SK-N-SH treated with all-trans-retinoic acid at 6 μM for 48 hours (cell line): ENCODE results near the gene LSAMP.
A peak's percentile ranks its signal among the peaks of the same experiment; 100 is the strongest.

Experiments used
- ATAC-seq: fragments of 200-7000 bp; cut with Tn5 transposase; 3 replicates; pipeline ENCODE4 v1.9.1; 2020; ENCODE audit warnings: mild to moderate bottlenecking, moderate library complexity
- BACH2 ChIP-seq: fragments of 250-450 bp; sonication (Bioruptor Pico); IDR thresholded peaks from 2 replicates; pipeline ENCODE4 v1.9.0; 2021; ENCODE audit warnings: mild to moderate bottlenecking, borderline replicate concordance
- CREB5 ChIP-seq: fragments of 250-450 bp; sonication (Bioruptor Pico); IDR thresholded peaks from 2 replicates; pipeline ENCODE4 v1.5.1; 2020; ENCODE audit warnings: low read depth, mild to moderate bottlenecking, moderate library complexity
- CSDC2 ChIP-seq: fragments of 250-450 bp; sonication (Bioruptor Pico); IDR thresholded peaks from 2 replicates; pipeline ENCODE4 v1.5.0; 2020; ENCODE audit warnings: mild to moderate bottlenecking, moderate library complexity
- CSRNP3 ChIP-seq: fragments of 250-450 bp; sonication (Bioruptor Pico); IDR thresholded peaks from 2 replicates; pipeline ENCODE4 v1.5.1; 2021; ENCODE audit warnings: mild to moderate bottlenecking, moderate library complexity
- ESRRG ChIP-seq: fragments of 250-450 bp; sonication (Bioruptor Pico); IDR thresholded peaks from 2 replicates; pipeline ENCODE4 v1.6.1; 2021; ENCODE audit warnings: mild to moderate bottlenecking
- GLIS3 ChIP-seq: fragments of 250-450 bp; sonication (Bioruptor Pico); IDR thresholded peaks from 2 replicates; pipeline ENCODE4 v1.5.0; 2020; ENCODE audit warnings: mild to moderate bottlenecking, moderate library complexity
- ISL1 ChIP-seq: fragments of 250-450 bp; sonication (Bioruptor Pico); IDR thresholded peaks from 2 replicates; pipeline ENCODE4 v2.1.2; 2022; ENCODE audit warnings: mild to moderate bottlenecking, moderate library complexity
- OSR1 ChIP-seq: fragments of 250-450 bp; sonication (Bioruptor Pico); IDR thresholded peaks from 2 replicates; pipeline ENCODE4 v1.8.0; 2022; ENCODE audit warnings: moderate library complexity, mild to moderate bottlenecking, inconsistent platforms
- PPARA ChIP-seq: fragments of 250-450 bp; sonication (Bioruptor Pico); IDR thresholded peaks from 2 replicates; pipeline ENCODE4 v1.5.0; 2020; ENCODE audit warnings: mild to moderate bottlenecking, borderline replicate concordance
- TCF4 ChIP-seq: fragments of 250-450 bp; sonication (Bioruptor Pico); IDR thresholded peaks from 2 replicates; pipeline ENCODE4 v1.8.0; 2021; ENCODE audit warnings: mild to moderate bottlenecking, moderate library complexity, borderline replicate concordance
- TSHZ2 ChIP-seq: fragments of 250-450 bp; sonication (Bioruptor Pico); IDR thresholded peaks from 2 replicates; pipeline ENCODE4 v1.5.0; 2020; ENCODE audit warnings: mild to moderate bottlenecking, moderate library complexity
- ZC3H10 ChIP-seq: fragments of 250-450 bp; sonication (Bioruptor Pico); IDR thresholded peaks from 2 replicates; pipeline ENCODE4 v1.5.1; 2021; ENCODE audit warnings: mild to moderate bottlenecking, moderate library complexity
- ZFP3 ChIP-seq: fragments of 250-450 bp; sonication (Bioruptor Pico); IDR thresholded peaks from 2 replicates; pipeline ENCODE4 v1.5.0; 2020; ENCODE audit warnings: mild to moderate bottlenecking, moderate library complexity
- ZFP30 ChIP-seq: fragments of 450-650 bp; formaldehyde crosslinking; IDR thresholded peaks from 2 replicates; pipeline ENCODE4 v1.5.0; 2022; ENCODE audit warnings: mild to moderate bottlenecking, moderate library complexity
- ZNF565 ChIP-seq: fragments of 450-650 bp; formaldehyde crosslinking; conservative IDR thresholded peaks from 2 replicates; pipeline ENCODE4 v1.5.0; 2020; ENCODE audit warnings: low read depth, mild to moderate bottlenecking, moderate library complexity
- ZNF70 ChIP-seq: fragments of 450-650 bp; formaldehyde crosslinking; IDR thresholded peaks from 2 replicates; pipeline ENCODE4 v1.5.0; 2020; ENCODE audit warnings: mild to moderate bottlenecking, moderate library complexity
- ZNF8 ChIP-seq: fragments of 450-650 bp; formaldehyde crosslinking; IDR thresholded peaks from 2 replicates; pipeline ENCODE4 v1.5.0; 2020; ENCODE audit warnings: mild to moderate bottlenecking, moderate library complexity

Gene LSAMP

GRCh38 chr3:116348216-116348615 lies 97.1 kb downstream of the LSAMP start:
- ATAC-seq: no peak
- no peak for TF ChIP-seq CSRNP3 (CRISPR knock-in tag)
- TF ChIP-seq ZFP3 (CRISPR knock-in tag): no peak
- no peak for TF ChIP-seq OSR1 (CRISPR knock-in tag)
- no peak for TF ChIP-seq CREB5 (CRISPR knock-in tag)
- no peak for TF ChIP-seq ZNF8 (CRISPR knock-in tag)
- TF ChIP-seq GLIS3 (CRISPR knock-in tag): no peak
- no peak for TF ChIP-seq CSDC2
- TF ChIP-seq ESRRG (CRISPR knock-in tag): no peak
- TF ChIP-seq ZFP30: no peak
- TF ChIP-seq, all 23 proteins: peak for 0

GRCh38 chr3:116342499-116342898 lies 102.8 kb downstream of the LSAMP start:
- no peak for TF ChIP-seq ZNF70 (CRISPR knock-in tag)
- TF ChIP-seq ZFP30: no peak
- no peak for ATAC-seq

- TF ChIP-seq ISL1 (CRISPR knock-in tag) (no peak), PPARA (CRISPR knock-in tag) (no peak)
- no peak for ATAC-seq
Measured at GRCh38 chr3:116341899-116342298, 103.4 kb downstream of the LSAMP start.

- ATAC-seq: no peak
- TF ChIP-seq TSHZ2 (no peak), TCF4 (no peak), CSRNP3 (CRISPR knock-in tag) (no peak)
Measured at GRCh38 chr3:116341381-116341780, 103.9 kb downstream of the LSAMP start.

- no peak; the same call in 2 of the 3 replicates for ATAC-seq
- TF ChIP-seq ISL1 (CRISPR knock-in tag): peak; percentile 41; the same call in 1 of the 2 replicates
- TF ChIP-seq ZNF8 (CRISPR knock-in tag): peak; percentile 62
- 0 out of 2 replicates have a peak, but pooled peaks have one; percentile 42 for TF ChIP-seq ESRRG (CRISPR knock-in tag)
- peak; percentile 95 for TF ChIP-seq TCF4
- TF ChIP-seq BACH2 (CRISPR knock-in tag): no peak
- peak; percentile 59; the same call in 1 of the 2 replicates for TF ChIP-seq ZNF70 (CRISPR knock-in tag)
- TF ChIP-seq GLIS3 (CRISPR knock-in tag): 0 out of 2 replicates have a peak, but pooled peaks have one; percentile 27
- no peak for TF ChIP-seq ZC3H10 (CRISPR knock-in tag)
- peak; percentile 81; the same call in 1 of the 2 replicates for TF ChIP-seq TSHZ2
- no peak for TF ChIP-seq CSDC2
- 0 out of 2 replicates have a peak, but pooled peaks have one; percentile 59 for TF ChIP-seq ZNF565 (CRISPR knock-in tag)
- TF ChIP-seq, all 23 proteins: peak for 8
Measured at GRCh38 chr3:116340680-116341216, 104.5 kb downstream of the LSAMP start.
